HCT116 (cell line): Measurements from ENCODE around the gene FOXB1. TPM values are rescaled to one million over a fixed set of nuclear protein-coding genes. Genes with fewer than 3 reads are reported as not detected.

Experiments
- ATAC-seq: fragments of 200-7000 bp; cut with Tn5 transposase; 2 replicates; pipeline ENCODE4 v1.9.1; 2020; ENCODE audit warnings: mild to moderate bottlenecking, moderate library complexity
- BruUV-seq: library from RNA; stranded (reverse); fragments of 400-500 nt; replicated peaks from 2 replicates; lab custom pipeline; 2021; lab: Mats Ljungman, UMichigan
- CTCF ChIA-PET: fragments of 300-600 bp; sonication (Branson Sonifier 250); formaldehyde crosslinking; loops from one replicate; lab custom pipeline; 2021; ENCODE audit warnings: antibody characterized with exemption; lab: Charles Lee
- POLR2A ChIA-PET: fragments of 300-600, 350-600 bp; sonication (Branson Sonifier 250); formaldehyde crosslinking; loops from one replicate; lab custom pipeline; 2021; ENCODE audit warnings: antibody characterized with exemption; lab: Charles Lee
- RAD21 ChIA-PET, 2 experiments: fragments of 300-600 bp; sonication (Branson Sonifier 250); formaldehyde crosslinking; loops; one replicate each; lab custom pipeline; 2023; ENCODE audit warnings: low total read pairs in 2 of 2; ENCODE audit not compliant: uncharacterized antibody in 2 of 2, unreplicated experiment in 2 of 2, low non-redundant PET in 1 of 2; lab: Charles Lee
- DNase-seq: peaks from one replicate; pipeline ENCODE4 v3.0.0-alpha.2; 2010; ENCODE audit warnings: low read depth, low spot score
- H2AFZ ChIP-seq: fragments of 200-600 bp; shearing (Covaris generic), sonication (generic); 2 replicates; pipeline ENCODE4 v1.6.1; 2017; ENCODE audit warnings: low read depth, mixed run types, mixed read lengths, antibody characterized with exemption, low read length; ENCODE audit not compliant: poor library complexity, severe bottlenecking
- H3K27ac ChIP-seq: 2 replicates; pipeline ENCODE4 v1.5.1; 2012; ENCODE audit warnings: low read depth, low read length
- H3K27me3 ChIP-seq: fragments of 200-600 bp; sonication (generic); 2 replicates; pipeline ENCODE4 v1.6.1; 2016; ENCODE audit warnings: mixed run types, low read length, mixed read lengths; ENCODE audit not compliant: insufficient read depth
- H3K36me3 ChIP-seq, 2 experiments: fragments of 200-500 bp in 1 of 2; fragments of 200-600 bp in 1 of 2; sonication (Bioruptor generic) in 1 of 2; sonication (generic) in 1 of 2; 2 replicates each; pipeline versions ENCODE4 v1.5.1 to v1.6.1; 2014 to 2016; ENCODE audit warnings: low read length in 2 of 2, inconsistent platforms in 1 of 2, mixed read lengths in 1 of 2, mixed run types in 1 of 2; ENCODE audit not compliant: insufficient read depth in 2 of 2, control insufficient read depth in 1 of 2
- H3K4me1 ChIP-seq, 2 experiments: fragments of 200-600 bp in 1 of 2; sonication (generic) in 1 of 2; 2 replicates each; pipeline versions ENCODE4 v1.5.1 to v1.6.1; 2012 to 2017; ENCODE audit warnings: low read length in 2 of 2, inconsistent platforms in 1 of 2, mild to moderate bottlenecking in 1 of 2, mixed read lengths in 1 of 2, mixed run types in 1 of 2, moderate library complexity in 1 of 2; ENCODE audit not compliant: insufficient read depth in 2 of 2, control insufficient read depth in 1 of 2
- H3K4me2 ChIP-seq: fragments of 200-600 bp; sonication (generic); 2 replicates; pipeline ENCODE4 v1.6.1; 2017; ENCODE audit warnings: mixed run types, low read length, mixed read lengths
- H3K4me3 ChIP-seq, 2 experiments: fragments of 200-600 bp in 1 of 2; sonication (generic) in 1 of 2; replicated peaks in 1 of 2; 2 replicates each; pipeline ENCODE4 v1.5.1; 2011 to 2016; ENCODE audit warnings: low read length in 2 of 2, control low read depth in 1 of 2, low read depth in 1 of 2, mild to moderate bottlenecking in 1 of 2, mixed read lengths in 1 of 2, mixed run types in 1 of 2
- H3K79me2 ChIP-seq: fragments of 200-600 bp; sonication (generic); 2 replicates; pipeline ENCODE4 v1.6.1; 2017; ENCODE audit warnings: mild to moderate bottlenecking, mixed run types, low read length, moderate library complexity, mixed read lengths; ENCODE audit not compliant: insufficient read depth
- H3K9ac ChIP-seq: fragments of 200-600 bp; sonication (generic); 2 replicates; pipeline ENCODE4 v1.6.1; 2016; ENCODE audit warnings: low read length, mixed read lengths
- H3K9me2 ChIP-seq: fragments of 200-600 bp; sonication (generic), shearing (Covaris generic); 2 replicates; pipeline ENCODE4 v1.6.1; 2017; ENCODE audit warnings: mixed run types, mild to moderate bottlenecking, moderate library complexity; ENCODE audit not compliant: insufficient read depth
- H3K9me3 ChIP-seq, 2 experiments: fragments of 200-500 bp in 1 of 2; fragments of 200-600 bp in 1 of 2; sonication (Bioruptor generic) in 1 of 2; sonication (generic) in 1 of 2; 2 replicates each; pipeline ENCODE4 v1.6.1; 2014 to 2017; ENCODE audit warnings: low read length in 2 of 2, mixed read lengths in 2 of 2, inconsistent platforms in 1 of 2, low read depth in 1 of 2, mild to moderate bottlenecking in 1 of 2, mixed run types in 1 of 2, moderate library complexity in 1 of 2; ENCODE audit not compliant: control insufficient read depth in 1 of 2, insufficient read depth in 1 of 2
- H4K20me1 ChIP-seq: fragments of 200-600 bp; sonication (generic), shearing (Covaris generic); 2 replicates; pipeline ENCODE4 v1.6.1; 2017; ENCODE audit warnings: mixed run types, mild to moderate bottlenecking, moderate library complexity; ENCODE audit not compliant: insufficient read depth
- CBX3 ChIP-seq: IDR thresholded peaks from 2 replicates; pipeline ENCODE4 v1.6.1; 2012; ENCODE audit warnings: low read depth
- CEBPB ChIP-seq: IDR thresholded peaks from 2 replicates; pipeline ENCODE4 v1.6.1; 2012; ENCODE audit warnings: low read depth
- CTCF ChIP-seq, 3 experiments: fragments of 200-600 bp in 1 of 3; sonication (generic) in 1 of 3; IDR thresholded peaks in 2 of 3; conservative IDR thresholded peaks in 1 of 3; 2 replicates each; pipeline ENCODE4 v1.5.1; 2012 to 2017; ENCODE audit warnings: low read depth in 2 of 3, low read length in 2 of 3, antibody characterized with exemption in 1 of 3, borderline replicate concordance in 1 of 3, control low read depth in 1 of 3, mild to moderate bottlenecking in 1 of 3, mixed read lengths in 1 of 3, mixed run types in 1 of 3, moderate library complexity in 1 of 3; ENCODE audit not compliant: insufficient read depth in 1 of 3
- EGR1 ChIP-seq: IDR thresholded peaks from 2 replicates; pipeline ENCODE4 v1.6.1; 2012; ENCODE audit warnings: low read depth
- ELF1 ChIP-seq: IDR thresholded peaks from 2 replicates; pipeline ENCODE4 v1.6.1; 2012; ENCODE audit warnings: low read depth, borderline replicate concordance
- EZH2phosphoT487 ChIP-seq: fragments of 200-600 bp; IDR thresholded peaks from 2 replicates; pipeline ENCODE4 v1.6.1; 2018; ENCODE audit warnings: antibody characterized with exemption, borderline replicate concordance
- FOSL1 ChIP-seq: IDR thresholded peaks from 2 replicates; pipeline ENCODE4 v1.6.1; 2012; ENCODE audit warnings: low read depth
- POLR2A ChIP-seq: IDR thresholded peaks from 2 replicates; pipeline ENCODE4 v1.7.0; 2011; ENCODE audit warnings: borderline replicate concordance; ENCODE audit not compliant: insufficient read depth, insufficient read length; ENCODE audit errors: extremely low read depth
- RAD21 ChIP-seq: IDR thresholded peaks from 2 replicates; pipeline ENCODE4 v1.6.1; 2012; ENCODE audit warnings: low read depth, mild to moderate bottlenecking
- SP1 ChIP-seq: IDR thresholded peaks from 2 replicates; pipeline ENCODE4 v1.6.1; 2012; ENCODE audit warnings: low read depth
- SRF ChIP-seq: IDR thresholded peaks from 2 replicates; pipeline ENCODE4 v1.6.1; 2012; ENCODE audit warnings: low read depth
- YY1 ChIP-seq: IDR thresholded peaks from 2 replicates; pipeline ENCODE4 v1.6.1; 2011; ENCODE audit warnings: low read length, low read depth, moderate library complexity, mild to moderate bottlenecking; ENCODE audit not compliant: insufficient replicate concordance; ENCODE audit errors: extremely low read depth
- ZNF274 ChIP-seq: fragments of 200-500 bp; sonication (Bioruptor generic); IDR thresholded peaks from 2 replicates; pipeline ENCODE4 v1.6.1; 2014; ENCODE audit warnings: mild to moderate bottlenecking, low read depth, low read length, inconsistent platforms
- intact Hi-C: fragments of 100-400 bp; cut with micrococcal nuclease; formaldehyde crosslinking; loops from 2 replicates; pipeline ENCODE4 v1.10.0; 2022
- total RNA-seq: library from RNA; stranded (reverse); gene quantifications from one replicate; pipeline ENCODE4 v1.2.1, GENCODE V29; 2021; ENCODE audit not compliant: unreplicated experiment
- TF ChIP-seq, protein P1 (sequence below): IDR thresholded peaks from 2 replicates; pipeline ENCODE4 v1.6.1; 2012

The FOXB1 gene
- total RNA-seq, 1 experiment from 2014 or later, result not detected

DNA sequence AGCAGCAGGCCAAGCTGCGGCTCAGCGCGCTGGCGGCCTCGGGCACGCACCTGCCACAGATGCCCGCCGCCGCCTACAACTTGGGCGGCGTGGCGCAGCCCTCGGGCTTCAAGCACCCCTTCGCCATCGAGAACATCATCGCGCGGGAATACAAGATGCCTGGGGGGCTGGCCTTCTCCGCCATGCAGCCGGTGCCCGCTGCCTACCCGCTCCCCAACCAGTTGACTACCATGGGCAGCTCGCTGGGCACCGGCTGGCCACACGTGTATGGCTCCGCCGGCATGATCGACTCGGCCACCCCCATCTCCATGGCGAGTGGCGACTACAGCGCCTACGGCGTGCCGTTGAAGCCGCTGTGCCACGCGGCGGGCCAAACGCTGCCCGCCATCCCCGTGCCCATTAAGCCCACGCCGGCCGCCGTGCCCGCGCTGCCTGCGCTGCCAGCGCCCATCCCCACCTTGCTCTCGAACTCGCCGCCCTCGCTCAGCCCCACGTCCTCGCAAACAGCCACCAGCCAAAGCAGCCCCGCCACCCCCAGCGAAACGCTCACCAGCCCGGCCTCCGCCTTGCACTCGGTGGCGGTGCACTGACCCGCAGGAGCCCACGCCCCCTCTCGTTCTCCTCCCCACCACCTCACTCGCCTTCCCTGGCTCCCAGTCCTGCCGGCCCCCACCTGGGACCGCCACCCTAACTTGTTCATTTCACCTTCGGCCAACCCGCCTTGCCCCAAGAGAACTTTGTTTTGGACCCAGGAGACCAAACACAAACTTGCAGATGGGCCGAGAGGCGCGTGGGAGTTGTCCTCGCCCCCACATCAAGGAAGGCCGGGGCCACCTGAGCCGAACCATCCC is 1.5 kb downstream of the FOXB1 start:
- Histone ChIP-seq H3K36me3 (no peaks in the 10 kb centered on the region), H3K4me2 (no peak overlapping the region), H3K79me2 (no peaks in the 10 kb centered on the region), H3K9me3 (no peaks in the 10 kb centered on the region), H3K4me3 (no peak overlapping the region), H2AFZ (no peak overlapping the region), H3K9me2 (no peaks in the 10 kb centered on the region), H4K20me1 (no peaks in the 10 kb centered on the region), H3K27ac (no peak overlapping the region), H3K4me1 (no peaks in the 10 kb centered on the region), H3K9ac (no peak overlapping the region), H3K27me3 (peaks cover 53% of the 10 kb centered on the region)
- TF ChIP-seq FOSL1 (no peak), ELF1 (no peak), SP1 (no peak), RAD21 (no peak), SRF (no peak)
- TF ChIP-seq, protein P1, sequence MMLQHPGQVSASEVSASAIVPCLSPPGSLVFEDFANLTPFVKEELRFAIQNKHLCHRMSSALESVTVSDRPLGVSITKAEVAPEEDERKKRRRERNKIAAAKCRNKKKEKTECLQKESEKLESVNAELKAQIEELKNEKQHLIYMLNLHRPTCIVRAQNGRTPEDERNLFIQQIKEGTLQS, result no peak
- POLR2A ChIA-PET, result no interaction called here
- CTCF ChIA-PET, result no interaction called here
- ATAC-seq, result no peak
- intact Hi-C loops, result no loop called here
- no peak for DNase-seq
- no TSS peak for BruUV-seq
- RAD21 ChIA-PET, result no interaction called here

DNA sequence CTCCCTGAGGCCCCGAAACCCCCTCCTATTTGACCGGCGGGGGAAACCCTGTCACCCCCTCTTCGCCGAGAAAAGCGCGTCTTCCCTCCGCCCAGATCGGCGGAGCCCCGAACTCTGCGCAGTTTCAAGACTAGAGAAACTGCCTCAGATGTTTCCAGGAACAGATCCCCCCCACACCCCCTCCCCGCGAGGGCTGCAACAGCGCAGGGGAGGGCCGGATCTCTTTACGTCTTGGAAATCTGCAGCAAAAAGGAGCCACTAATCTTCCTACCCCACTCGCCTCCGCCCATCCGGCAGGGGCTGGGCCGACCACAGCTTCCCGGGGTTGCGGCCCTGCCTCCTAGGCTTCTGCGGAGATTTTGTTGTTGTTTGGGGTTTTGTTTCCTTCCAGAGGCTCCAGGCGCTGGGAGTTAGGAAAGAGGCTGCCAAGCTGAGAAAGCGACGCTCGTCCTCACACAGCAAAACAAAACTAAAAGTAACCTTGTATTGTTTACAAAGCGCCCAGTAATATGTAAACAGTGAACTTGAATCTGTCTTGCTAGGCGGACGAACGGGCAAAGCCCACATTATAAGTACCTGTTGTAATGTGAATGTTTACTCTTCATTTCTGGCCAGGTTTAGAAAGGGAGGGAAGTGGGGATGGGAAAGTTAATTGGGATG is 2.2 kb downstream of the FOXB1 start:
- ChIA-PET CTCF (no interaction called here), POLR2A (no interaction called here), RAD21 (no interaction called here)
- intact Hi-C loops, result no loop called here
- Histone ChIP-seq H3K9ac (no peak overlapping the region), H3K27me3 (peaks cover 56% of the 10 kb centered on the region), H3K36me3 (no peaks in the 10 kb centered on the region), H3K9me2 (no peaks in the 10 kb centered on the region), H3K4me2 (peak overlapping the region; percentile 30), H4K20me1 (no peaks in the 10 kb centered on the region), H3K4me1 (no peaks in the 10 kb centered on the region), H3K79me2 (no peaks in the 10 kb centered on the region), H3K4me3 (no peak overlapping the region), H2AFZ (no peak overlapping the region), H3K27ac (no peak overlapping the region), H3K9me3 (no peaks in the 10 kb centered on the region)
- no peak for DNase-seq
- ATAC-seq, result no peak
- no TSS peak for BruUV-seq
- no peak for TF ChIP-seq CTCF (IDR thresholded peaks at IDR 0.05 in 2 of 3, conservative IDR thresholded peaks at IDR 0.05 in 1 of 3; ENCODE audit: borderline replicate concordance in 1 of 3, insufficient read depth in 1 of 3, low read depth in 2 of 3, low read length in 2 of 3)
- no peak for TF ChIP-seq POLR2A
- no peak for TF ChIP-seq FOSL1
- no peak for TF ChIP-seq CBX3
- TF ChIP-seq CEBPB, result no peak
- no peak for TF ChIP-seq ZNF274
- no peak for TF ChIP-seq YY1
- no peak for TF ChIP-seq EZH2phosphoT487
- no peak for TF ChIP-seq SRF
- no peak for TF ChIP-seq EGR1
